GM19452 (cell line): ENCODE results near the gene RECK.
"Not testable (repeated sequence)": the region's sequence is repeated elsewhere in the genome, so short reads cannot be mapped to it uniquely, and the experiment has no call there.

Experiments used
- ATAC-seq: cut with Tn5 transposase; IDR thresholded peaks from one replicate; pipeline ENCODE4 v1.9.1; 2021; ENCODE audit not compliant: unreplicated experiment

RECK gene

GRCh38 chr9:36110434-36110833 is 73.7 kb downstream of the RECK start:
- ATAC-seq = no peak

- no peak for ATAC-seq
Measured at GRCh38 chr9:36112516-36112915, 75.8 kb downstream of the RECK start.

- no peak for ATAC-seq
Measured at GRCh38 chr9:36113999-36114398, 77.3 kb downstream of the RECK start.

- no peak for ATAC-seq
Measured at GRCh38 chr9:36116593-36116992, 79.9 kb downstream of the RECK start.

GRCh38 chr9:36118201-36118600 is 81.5 kb downstream of the RECK start:
- ATAC-seq = no peak

GRCh38 chr9:36118706-36119105 is 82.0 kb downstream of the RECK start:
- ATAC-seq = no peak

GRCh38 chr9:36119476-36119875 is 82.8 kb downstream of the RECK start:
- ATAC-seq = no peak

GRCh38 chr9:36120705-36121104 is 84.0 kb downstream of the RECK start:
- ATAC-seq = no peak

GRCh38 chr9:36121971-36122370 is 85.3 kb downstream of the RECK start:
- ATAC-seq = no peak

GRCh38 chr9:36123515-36123914 is 86.8 kb downstream of the RECK start:
- no peak for ATAC-seq

GRCh38 chr9:36125062-36125855 is 88.5 kb downstream of the RECK start:
- ATAC-seq = no peak

GRCh38 chr9:36126016-36126730 is 89.5 kb downstream of the RECK start:
- no peak for ATAC-seq

- no peak for ATAC-seq
Measured at GRCh38 chr9:36127652-36128244, 91.0 kb downstream of the RECK start.

GRCh38 chr9:36128349-36128748 is 91.6 kb downstream of the RECK start:
- ATAC-seq = no peak

- ATAC-seq = no peak
Measured at GRCh38 chr9:36129139-36129538, 92.4 kb downstream of the RECK start.

GRCh38 chr9:36131666-36132065 is 95.0 kb downstream of the RECK start:
- ATAC-seq = not testable (repeated sequence)

- no peak for ATAC-seq
Measured at GRCh38 chr9:36132086-36132485, 95.4 kb downstream of the RECK start.

- no peak for ATAC-seq
Measured at GRCh38 chr9:36134761-36135505, 98.2 kb downstream of the RECK start.

GRCh38 chr9:36135741-36136271 is 99.1 kb downstream of the RECK start:
- no peak for ATAC-seq

GRCh38 chr9:36136272-36136893 is 99.7 kb downstream of the RECK start, which contains the start of gene GLIPR2:
Gene GLIPR2 (plus strand): TSS chr9:36136733. CDS start chr9:36136779, 46 bp downstream.
- ATAC-seq = peak; percentile 92
